Activated naive CD4-positive, alpha-beta T cell treated with Interleukin-2 at 50 U/mL for 16 hours (primary cell): Measurements from ENCODE around the gene EPB41L1.

ENCODE experiments used
- DNase-seq: peaks from one replicate; pipeline ENCODE4 v3.0.0-alpha.2; 2020

The EPB41L1 gene

GRCh38 chr20:36155991-36156390, 1.5 kb downstream of the EPB41L1 start:
- no peak for DNase-seq

- no peak for DNase-seq
These were observed 3.1 kb downstream of the EPB41L1 start for GRCh38 chr20:36157610-36158009.

GRCh38 chr20:36158160-36158741, 3.7 kb downstream of the EPB41L1 start:
- DNase-seq, result no peak

- no peak for DNase-seq
These were observed 5.3 kb downstream of the EPB41L1 start for GRCh38 chr20:36159833-36160232.

GRCh38 chr20:36162272-36162966, 7.9 kb downstream of the EPB41L1 start:
- no peak for DNase-seq

GRCh38 chr20:36167902-36168503, 13.5 kb downstream of the EPB41L1 start:
- no peak for DNase-seq

GRCh38 chr20:36170542-36171215, 16.1 kb downstream of the EPB41L1 start:
- DNase-seq, result no peak

GRCh38 chr20:36173451-36173933, 19.0 kb downstream of the EPB41L1 start:
- DNase-seq, result no peak

- no peak for DNase-seq
These were observed 20.5 kb downstream of the EPB41L1 start for GRCh38 chr20:36175016-36175415.

- no peak for DNase-seq
These were observed 21.0 kb downstream of the EPB41L1 start for GRCh38 chr20:36175475-36175995.

- no peak for DNase-seq
These were observed 23.2 kb downstream of the EPB41L1 start for GRCh38 chr20:36177716-36178115.

- DNase-seq, result no peak
These were observed 24.8 kb downstream of the EPB41L1 start for GRCh38 chr20:36179170-36179945.

GRCh38 chr20:36180323-36180722, 25.8 kb downstream of the EPB41L1 start:
- DNase-seq, result no peak

GRCh38 chr20:36181934-36182603, 27.5 kb downstream of the EPB41L1 start:
- DNase-seq, result no peak

GRCh38 chr20:36182604-36183154, 28.1 kb downstream of the EPB41L1 start:
- DNase-seq, result no peak

GRCh38 chr20:36183155-36183944, 28.8 kb downstream of the EPB41L1 start:
- DNase-seq, result no peak

GRCh38 chr20:36184816-36185776, 30.6 kb downstream of the EPB41L1 start:
- no peak for DNase-seq

- no peak for DNase-seq
These were observed 39.6 kb downstream of the EPB41L1 start for GRCh38 chr20:36193977-36194712.

- DNase-seq, result no peak
These were observed 42.1 kb downstream of the EPB41L1 start for GRCh38 chr20:36196676-36197075.
